Femur (tissue), 1 donor: ENCODE results near the gene HEYL.
"Not testable (repeated sequence)": the region's sequence is repeated elsewhere in the genome, so short reads cannot be mapped to it uniquely, and the experiment has no call there.

ENCODE experiments used
- DNase-seq: peaks from one replicate; pipeline ENCODE4 v3.0.0-alpha.2; 2017

The HEYL gene

GRCh38 chr1:39635871-39636210, 3.6 kb downstream of the HEYL start:
- DNase-seq: no peak

- DNase-seq: no peak
Measured at GRCh38 chr1:39635205-39635870, 4.1 kb downstream of the HEYL start.

- DNase-seq: no peak
Measured at GRCh38 chr1:39633422-39633821, 6.0 kb downstream of the HEYL start.

GRCh38 chr1:39632682-39633417, 6.6 kb downstream of the HEYL start:
- DNase-seq: peak; percentile 84

GRCh38 chr1:39632323-39632681, 7.1 kb downstream of the HEYL start:
- no peak for DNase-seq

GRCh38 chr1:39631361-39632322, 7.8 kb downstream of the HEYL start:
- no peak for DNase-seq

GRCh38 chr1:39628807-39629350, 10.6 kb downstream of the HEYL start:
- no peak for DNase-seq

- DNase-seq: no peak
Measured at GRCh38 chr1:39626646-39627045, 12.8 kb downstream of the HEYL start.

GRCh38 chr1:39625462-39626273, 13.8 kb downstream of the HEYL start:
- no peak for DNase-seq

GRCh38 chr1:39625009-39625408, 14.4 kb downstream of the HEYL start:
- no peak for DNase-seq

- DNase-seq: peak; percentile 71
Measured at GRCh38 chr1:39623053-39623452, 16.4 kb downstream of the HEYL start.

GRCh38 chr1:39622427-39622826, 17.0 kb downstream of the HEYL start:
- DNase-seq: no peak

- no peak for DNase-seq
Measured at GRCh38 chr1:39620659-39621165, 18.7 kb downstream of the HEYL start.

- no peak for DNase-seq
Measured at GRCh38 chr1:39617488-39618049, 21.9 kb downstream of the HEYL start.

- no peak for DNase-seq
Measured at GRCh38 chr1:39615086-39615673, 24.3 kb downstream of the HEYL start.

GRCh38 chr1:39614488-39614887, 25.0 kb downstream of the HEYL start:
- no peak for DNase-seq

GRCh38 chr1:39613250-39613649, 26.2 kb downstream of the HEYL start:
- DNase-seq: no peak

- peak; percentile 53 for DNase-seq
Measured at GRCh38 chr1:39609618-39610331, 29.7 kb downstream of the HEYL start.

GRCh38 chr1:39608921-39609320, 30.5 kb downstream of the HEYL start:
- no peak for DNase-seq

- DNase-seq: not testable (repeated sequence)
Measured at GRCh38 chr1:39603677-39604076, 35.8 kb downstream of the HEYL start.
